Measurements from ENCODE around the gene CD84. TPM values are rescaled to one million over a fixed set of nuclear protein-coding genes. Genes with fewer than 3 reads are reported as not detected.
A peak's percentile ranks its signal among the peaks of the same experiment; 100 is the strongest.

Gene CD84
- total RNA-seq, 1 donor from 2014 or later = 20.7 TPM

- Histone ChIP-seq H3K36me3 (no peaks in the 10 kb centered on the region), H3K27me3 (no peaks in the 10 kb centered on the region), H3K27ac (no peak overlapping the region), H3K4me3 (no peak overlapping the region), H3K9me3 (no peaks in the 10 kb centered on the region), H3K4me1 (no peaks in the 10 kb centered on the region)
- intact Hi-C loops (cut with DNase I) = loop anchor here (5.0 kb wide), 1 partner anchor 181 kb away; no protein-coding TSS in a partner anchor
- TF ChIP-seq CTCF (IDR thresholded peaks at IDR 0.05) = no peak
- DNase-seq = no peak
- no peak for ATAC-seq
Measured at GRCh38 chr1:160608514-160608913, 29.2 kb upstream of the CD84 start.

GRCh38 chr1:160608057-160608456 lies 28.8 kb upstream of the CD84 start:
- intact Hi-C loops (cut with DNase I) = loop anchor here (5.0 kb wide), 1 partner anchor 181 kb away; no protein-coding TSS in a partner anchor

GRCh38 chr1:160607672-160608032 lies 28.4 kb upstream of the CD84 start:
- no peak for DNase-seq
- intact Hi-C loops (cut with DNase I) = loop anchor here (5.0 kb wide), 1 partner anchor 180 kb away; no protein-coding TSS in a partner anchor
- Histone ChIP-seq H3K27me3 (no peaks in the 10 kb centered on the region), H3K4me1 (no peaks in the 10 kb centered on the region), H3K9me3 (no peaks in the 10 kb centered on the region), H3K27ac (no peak overlapping the region), H3K36me3 (no peaks in the 10 kb centered on the region), H3K4me3 (no peak overlapping the region)
- ATAC-seq = no peak
- TF ChIP-seq CTCF (IDR thresholded peaks at IDR 0.05) = no peak

More at GRCh38 chr1:160608057-160608456, 28.8 kb upstream of the CD84 start:
- DNase-seq (no peak), ATAC-seq (no peak)
- TF ChIP-seq CTCF (IDR thresholded peaks at IDR 0.05) = no peak
- no peak overlapping the region for H3K27ac ChIP-seq
- no peaks in the 10 kb centered on the region for H3K9me3 ChIP-seq
- no peaks in the 10 kb centered on the region for H3K4me1 ChIP-seq
- no peaks in the 10 kb centered on the region for H3K36me3 ChIP-seq
- H3K27me3 ChIP-seq = no peaks in the 10 kb centered on the region
- no peak overlapping the region for H3K4me3 ChIP-seq

- Histone ChIP-seq H3K27me3 (no peaks in the 10 kb centered on the region), H3K36me3 (no peaks in the 10 kb centered on the region), H3K4me1 (no peaks in the 10 kb centered on the region), H3K9me3 (no peaks in the 10 kb centered on the region), H3K27ac (no peak overlapping the region), H3K4me3 (no peak overlapping the region)
- no peak for DNase-seq
- peak; percentile 99 for ATAC-seq
- intact Hi-C loops (cut with DNase I) = loop anchor here (5.0 kb wide), 1 partner anchor 180 kb away; no protein-coding TSS in a partner anchor
- peak; percentile 68 for TF ChIP-seq CTCF (IDR thresholded peaks at IDR 0.05)
Measured at GRCh38 chr1:160607011-160607671, 27.8 kb upstream of the CD84 start.

- TF ChIP-seq CTCF (IDR thresholded peaks at IDR 0.05) = no peak
- ATAC-seq = no peak
- no peak overlapping the region for H3K27ac ChIP-seq
- H3K4me1 ChIP-seq = no peaks in the 10 kb centered on the region
- H3K9me3 ChIP-seq = no peaks in the 10 kb centered on the region
- no peaks in the 10 kb centered on the region for H3K36me3 ChIP-seq
- DNase-seq = no peak
- no peak overlapping the region for H3K4me3 ChIP-seq
- intact Hi-C loops (cut with DNase I) = loop anchor here (5.0 kb wide), 1 partner anchor 179 kb away; no protein-coding TSS in a partner anchor
- no peaks in the 10 kb centered on the region for H3K27me3 ChIP-seq
Measured at GRCh38 chr1:160606611-160607010, 27.3 kb upstream of the CD84 start.

Data from upper lobe of right lung (tissue), 1 donor.